WERI-Rb-1 (cell line): ENCODE results near the gene ARGLU1.

Source experiments
- DNase-seq: peaks from one replicate; pipeline ENCODE4 v3.0.0-alpha.2; 2020
- H3K27ac ChIP-seq: fragments of 250-450 bp; sonication (Bioruptor Pico); 2 replicates; pipeline ENCODE4 v1.5.1; 2020; ENCODE audit warnings: mild to moderate bottlenecking, moderate library complexity
- H3K27me3 ChIP-seq: fragments of 250-450 bp; sonication (Bioruptor Pico); 2 replicates; pipeline ENCODE4 v1.5.1; 2021; ENCODE audit warnings: mild to moderate bottlenecking, low read depth, moderate library complexity; ENCODE audit not compliant: insufficient read depth, severe bottlenecking
- H3K36me3 ChIP-seq: fragments of 250-450 bp; sonication (Bioruptor Pico); 2 replicates; pipeline ENCODE4 v1.5.1; 2020; ENCODE audit warnings: mild to moderate bottlenecking, moderate library complexity
- H3K4me3 ChIP-seq: 2 replicates; pipeline ENCODE4 v1.5.1; 2011; ENCODE audit warnings: low read depth, mild to moderate bottlenecking, control low read depth, low read length
- H3K9me3 ChIP-seq: fragments of 250-450 bp; sonication (Bioruptor Pico); 2 replicates; pipeline ENCODE4 v1.5.1; 2021; ENCODE audit warnings: mild to moderate bottlenecking, moderate library complexity; ENCODE audit not compliant: severe bottlenecking
- TF ChIP-seq, protein P1 (sequence below): IDR thresholded peaks from 2 replicates; pipeline ENCODE4 v1.5.1; 2011; ENCODE audit warnings: low read depth, mild to moderate bottlenecking, control low read depth, inconsistent platforms, low read length

Gene ARGLU1

DNA sequence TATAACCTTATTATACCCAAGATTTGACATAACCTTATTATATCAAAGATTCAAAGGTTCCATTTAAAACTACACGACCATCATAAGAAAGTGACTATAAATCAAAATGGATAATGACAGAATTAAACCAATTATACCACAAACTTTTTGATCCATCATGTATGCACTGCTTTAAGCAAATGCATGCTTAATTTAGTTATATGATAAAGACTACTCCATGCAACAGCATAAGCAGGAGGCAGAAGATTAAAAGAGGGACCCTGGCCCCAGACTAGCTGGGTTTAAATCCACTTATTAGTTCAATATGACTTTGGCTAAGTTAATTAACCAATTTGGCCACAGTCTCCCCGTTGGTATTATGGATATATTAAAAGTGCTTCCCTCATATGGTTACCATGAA lies 43.8 kb downstream of the ARGLU1 start:
- DNase-seq, result no peak
- Histone ChIP-seq H3K36me3 (no peaks in the 10 kb centered on the region), H3K9me3 (no peaks in the 10 kb centered on the region), H3K27ac (no peak overlapping the region), H3K4me3 (no peak overlapping the region), H3K27me3 (no peaks in the 10 kb centered on the region)
- TF ChIP-seq, protein P1, sequence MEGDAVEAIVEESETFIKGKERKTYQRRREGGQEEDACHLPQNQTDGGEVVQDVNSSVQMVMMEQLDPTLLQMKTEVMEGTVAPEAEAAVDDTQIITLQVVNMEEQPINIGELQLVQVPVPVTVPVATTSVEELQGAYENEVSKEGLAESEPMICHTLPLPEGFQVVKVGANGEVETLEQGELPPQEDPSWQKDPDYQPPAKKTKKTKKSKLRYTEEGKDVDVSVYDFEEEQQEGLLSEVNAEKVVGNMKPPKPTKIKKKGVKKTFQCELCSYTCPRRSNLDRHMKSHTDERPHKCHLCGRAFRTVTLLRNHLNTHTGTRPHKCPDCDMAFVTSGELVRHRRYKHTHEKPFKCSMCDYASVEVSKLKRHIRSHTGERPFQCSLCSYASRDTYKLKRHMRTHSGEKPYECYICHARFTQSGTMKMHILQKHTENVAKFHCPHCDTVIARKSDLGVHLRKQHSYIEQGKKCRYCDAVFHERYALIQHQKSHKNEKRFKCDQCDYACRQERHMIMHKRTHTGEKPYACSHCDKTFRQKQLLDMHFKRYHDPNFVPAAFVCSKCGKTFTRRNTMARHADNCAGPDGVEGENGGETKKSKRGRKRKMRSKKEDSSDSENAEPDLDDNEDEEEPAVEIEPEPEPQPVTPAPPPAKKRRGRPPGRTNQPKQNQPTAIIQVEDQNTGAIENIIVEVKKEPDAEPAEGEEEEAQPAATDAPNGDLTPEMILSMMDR, result no peak

DNA sequence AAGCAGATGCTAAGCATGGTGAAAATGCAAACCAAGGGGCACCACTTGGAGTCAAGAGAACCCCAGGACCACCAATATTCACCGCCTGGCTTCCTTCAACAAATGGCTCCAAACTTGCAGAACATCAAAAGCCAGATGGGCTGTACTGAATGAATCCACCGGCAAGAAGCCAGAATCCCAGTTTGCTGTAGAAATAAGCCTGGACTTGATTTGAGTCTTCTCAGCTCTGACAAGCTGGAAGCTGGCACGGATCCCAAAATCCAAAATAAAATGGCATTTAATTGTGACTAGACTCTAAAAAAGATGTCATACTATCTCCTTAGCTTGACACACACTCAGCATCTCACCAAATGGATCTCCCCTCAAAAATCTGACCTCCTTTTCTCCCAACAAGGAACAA lies 44.4 kb downstream of the ARGLU1 start:
- TF ChIP-seq, protein P1, result no peak
- no peak overlapping the region for H3K4me3 ChIP-seq
- H3K36me3 ChIP-seq, result no peaks in the 10 kb centered on the region
- no peak overlapping the region for H3K27ac ChIP-seq
- no peaks in the 10 kb centered on the region for H3K9me3 ChIP-seq
- no peaks in the 10 kb centered on the region for H3K27me3 ChIP-seq
- DNase-seq, result no peak

DNA sequence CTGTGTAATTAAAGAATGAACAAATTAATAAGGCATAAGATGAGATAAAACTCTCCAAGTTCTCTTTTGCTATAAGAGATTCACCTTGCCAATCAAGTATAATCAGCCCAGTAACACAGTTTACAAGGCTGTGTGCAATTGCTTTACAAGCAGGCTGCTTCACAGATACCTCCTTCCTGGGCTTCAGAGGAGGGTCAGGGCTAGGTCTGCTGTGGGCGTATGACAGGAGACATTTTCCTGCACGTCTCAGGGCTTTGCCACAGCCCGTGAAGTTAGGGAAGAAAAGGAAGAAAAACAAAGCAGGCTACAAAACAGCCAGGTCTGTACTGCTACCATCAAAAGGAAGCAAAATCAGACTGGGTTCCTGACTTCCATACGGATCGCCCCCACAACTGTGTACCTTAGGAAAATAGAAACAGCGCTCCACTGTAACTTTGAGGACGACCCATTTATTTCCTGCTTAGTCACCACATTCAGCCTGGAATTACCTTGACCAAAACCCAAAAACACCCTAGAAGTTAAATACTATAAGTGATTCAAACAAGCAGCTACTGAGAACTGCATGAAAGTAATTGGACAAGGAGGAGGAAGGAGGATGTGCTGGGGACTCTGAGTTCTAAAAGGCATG lies 44.9 kb downstream of the ARGLU1 start:
- no peak for DNase-seq
- no peaks in the 10 kb centered on the region for H3K36me3 ChIP-seq
- H3K9me3 ChIP-seq, result no peaks in the 10 kb centered on the region
- H3K4me3 ChIP-seq, result no peak overlapping the region
- H3K27me3 ChIP-seq, result no peaks in the 10 kb centered on the region
- no peak overlapping the region for H3K27ac ChIP-seq
- TF ChIP-seq, protein P1, result no peak

DNA sequence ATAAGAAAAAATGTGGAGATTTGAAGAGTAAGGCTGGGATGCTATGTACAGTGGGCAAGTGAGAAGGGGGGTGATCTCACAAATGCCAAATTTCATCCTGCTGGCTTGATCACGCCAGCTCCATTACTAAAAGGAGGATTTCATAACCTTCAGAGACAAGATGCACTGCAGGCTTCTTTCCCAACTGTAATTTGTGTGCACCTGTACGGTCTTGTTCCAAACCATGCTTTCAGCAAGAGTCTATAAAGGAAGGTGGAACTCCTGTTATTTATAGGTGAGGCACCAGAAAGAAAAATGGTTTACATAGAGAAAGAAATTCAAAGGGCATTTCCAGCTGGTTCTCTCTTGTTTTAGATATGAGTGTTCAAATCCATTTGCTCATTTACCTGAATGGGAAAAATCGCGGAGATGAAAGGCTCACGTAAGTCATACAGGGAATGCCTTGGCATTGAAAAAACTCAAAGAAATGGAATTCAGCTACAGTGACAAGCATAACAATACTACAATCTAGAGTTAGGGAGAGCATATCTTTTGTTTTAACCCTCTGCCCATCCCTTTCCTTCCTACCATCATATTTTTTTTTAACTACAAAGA lies 45.7 kb downstream of the ARGLU1 start:
- no peaks in the 10 kb centered on the region for H3K27me3 ChIP-seq
- no peak overlapping the region for H3K27ac ChIP-seq
- TF ChIP-seq, protein P1, result no peak
- no peak for DNase-seq
- H3K9me3 ChIP-seq, result no peaks in the 10 kb centered on the region
- no peaks in the 10 kb centered on the region for H3K36me3 ChIP-seq
- H3K4me3 ChIP-seq, result no peak overlapping the region

DNA sequence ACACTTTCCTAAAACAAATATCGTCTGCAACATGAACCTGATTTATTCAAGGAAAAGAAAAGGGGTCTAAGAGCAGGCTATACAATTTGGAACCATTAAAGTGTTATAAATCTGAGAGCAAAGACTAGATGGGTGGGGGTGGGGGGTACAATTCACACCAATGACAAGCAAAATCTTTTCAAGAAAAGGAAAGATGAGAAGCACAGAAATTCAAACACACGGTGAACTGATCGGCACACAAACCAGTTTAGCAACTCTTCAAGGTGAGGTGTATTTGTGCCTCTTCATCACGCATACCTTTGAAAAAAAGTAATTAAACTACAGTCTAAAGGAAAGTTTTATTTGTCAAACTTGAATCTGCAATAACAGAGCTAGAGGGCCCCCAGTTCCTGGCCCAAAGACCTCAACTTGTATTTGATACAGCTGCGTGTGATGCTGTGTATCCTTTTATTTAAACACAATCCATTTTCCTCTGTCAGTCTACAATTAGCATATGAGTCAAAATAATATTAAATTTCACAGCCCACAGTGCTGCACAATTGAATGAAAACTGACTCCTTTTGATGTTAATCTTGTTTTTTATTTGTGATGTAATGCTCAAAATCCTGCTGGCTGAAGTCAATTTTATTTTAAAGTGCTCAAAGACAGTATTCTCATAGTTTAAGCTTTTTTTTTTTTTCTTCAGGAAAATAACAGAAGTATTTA lies 46.7 kb downstream of the ARGLU1 start:
- Histone ChIP-seq H3K4me3 (no peak overlapping the region), H3K9me3 (no peaks in the 10 kb centered on the region), H3K27ac (no peak overlapping the region), H3K27me3 (no peaks in the 10 kb centered on the region), H3K36me3 (no peaks in the 10 kb centered on the region)
- DNase-seq, result no peak
- TF ChIP-seq, protein P1, result no peak
